GM12874 (cell line): Measurements from ENCODE around the gene RECQL.

Source experiments
- TF ChIP-seq, protein P1 (sequence below): IDR thresholded peaks from 2 replicates; pipeline ENCODE4 v1.5.1; 2011; ENCODE audit warnings: low read depth, mild to moderate bottlenecking, control low read depth, low read length, moderate library complexity; ENCODE audit not compliant: insufficient read depth

RECQL gene

DNA sequence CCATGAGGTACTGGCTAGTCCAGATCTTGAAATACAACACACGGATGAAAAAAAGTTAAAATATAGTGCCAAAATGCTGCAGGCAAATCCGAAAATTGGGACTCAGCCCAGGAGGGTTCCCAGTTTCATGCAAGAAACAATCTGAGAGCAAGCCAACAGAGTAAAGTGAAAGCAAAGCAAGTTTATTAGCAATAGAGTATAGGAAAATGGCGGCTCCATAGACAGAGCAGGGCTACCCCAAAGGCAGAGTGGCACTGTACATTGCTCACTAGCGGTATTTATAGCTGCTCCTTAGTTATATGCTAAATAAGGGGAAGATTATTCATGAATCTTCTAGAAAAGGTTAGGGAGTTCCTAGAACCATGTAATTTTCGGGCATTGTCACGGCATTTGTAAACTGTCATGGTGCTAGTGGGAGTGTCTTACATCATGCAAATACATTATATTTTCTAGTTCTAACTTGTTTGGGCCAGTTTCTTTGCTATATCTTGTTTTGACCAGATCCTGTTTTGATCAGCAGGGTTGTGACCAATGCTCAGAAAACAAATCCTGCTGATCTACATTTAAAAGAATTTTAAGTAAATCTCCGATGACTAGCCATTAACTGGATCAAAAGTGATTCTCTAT, 29.1 kb downstream of the RECQL start:
- TF ChIP-seq, protein P1, sequence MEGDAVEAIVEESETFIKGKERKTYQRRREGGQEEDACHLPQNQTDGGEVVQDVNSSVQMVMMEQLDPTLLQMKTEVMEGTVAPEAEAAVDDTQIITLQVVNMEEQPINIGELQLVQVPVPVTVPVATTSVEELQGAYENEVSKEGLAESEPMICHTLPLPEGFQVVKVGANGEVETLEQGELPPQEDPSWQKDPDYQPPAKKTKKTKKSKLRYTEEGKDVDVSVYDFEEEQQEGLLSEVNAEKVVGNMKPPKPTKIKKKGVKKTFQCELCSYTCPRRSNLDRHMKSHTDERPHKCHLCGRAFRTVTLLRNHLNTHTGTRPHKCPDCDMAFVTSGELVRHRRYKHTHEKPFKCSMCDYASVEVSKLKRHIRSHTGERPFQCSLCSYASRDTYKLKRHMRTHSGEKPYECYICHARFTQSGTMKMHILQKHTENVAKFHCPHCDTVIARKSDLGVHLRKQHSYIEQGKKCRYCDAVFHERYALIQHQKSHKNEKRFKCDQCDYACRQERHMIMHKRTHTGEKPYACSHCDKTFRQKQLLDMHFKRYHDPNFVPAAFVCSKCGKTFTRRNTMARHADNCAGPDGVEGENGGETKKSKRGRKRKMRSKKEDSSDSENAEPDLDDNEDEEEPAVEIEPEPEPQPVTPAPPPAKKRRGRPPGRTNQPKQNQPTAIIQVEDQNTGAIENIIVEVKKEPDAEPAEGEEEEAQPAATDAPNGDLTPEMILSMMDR, result no peak

DNA sequence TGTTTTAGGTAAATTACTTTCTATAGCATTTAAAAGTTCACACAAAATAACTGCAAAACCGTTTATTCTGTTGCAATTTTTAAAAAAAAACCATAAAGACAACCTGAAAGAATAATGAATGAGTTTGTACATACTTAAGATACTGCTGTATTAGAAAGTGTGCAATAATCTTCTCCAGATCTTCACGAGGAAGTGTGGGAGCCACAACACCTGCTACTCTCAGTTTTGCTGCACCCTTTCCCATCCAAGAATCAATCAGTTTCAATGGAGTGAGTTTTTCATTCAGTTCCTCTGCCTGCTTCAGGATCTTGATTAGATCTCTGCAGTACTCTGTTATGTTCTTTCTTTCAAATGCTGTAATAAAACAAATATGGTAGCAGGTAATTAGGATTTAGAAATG, 30.1 kb downstream of the RECQL start:
- TF ChIP-seq, protein P1, result no peak

DNA sequence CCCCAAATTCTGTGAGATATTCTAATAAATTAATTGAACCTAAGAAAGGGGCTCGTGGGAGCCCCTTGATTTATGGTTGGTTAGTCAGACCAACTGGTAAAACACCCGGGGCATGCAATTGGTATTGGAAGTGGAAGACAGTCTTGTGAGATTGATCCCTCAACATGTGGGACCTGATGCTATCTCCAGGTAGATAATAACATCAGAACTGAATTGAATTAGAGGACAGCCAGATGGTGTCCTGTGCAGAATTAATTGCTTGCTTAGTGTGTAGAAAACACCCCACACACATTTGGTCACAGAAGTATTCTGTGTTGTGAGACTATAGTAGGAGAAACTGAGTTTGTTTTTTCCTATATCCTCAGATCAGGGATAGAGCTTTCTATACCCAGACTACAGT, 42.0 kb downstream of the RECQL start:
- TF ChIP-seq, protein P1, result no peak

DNA sequence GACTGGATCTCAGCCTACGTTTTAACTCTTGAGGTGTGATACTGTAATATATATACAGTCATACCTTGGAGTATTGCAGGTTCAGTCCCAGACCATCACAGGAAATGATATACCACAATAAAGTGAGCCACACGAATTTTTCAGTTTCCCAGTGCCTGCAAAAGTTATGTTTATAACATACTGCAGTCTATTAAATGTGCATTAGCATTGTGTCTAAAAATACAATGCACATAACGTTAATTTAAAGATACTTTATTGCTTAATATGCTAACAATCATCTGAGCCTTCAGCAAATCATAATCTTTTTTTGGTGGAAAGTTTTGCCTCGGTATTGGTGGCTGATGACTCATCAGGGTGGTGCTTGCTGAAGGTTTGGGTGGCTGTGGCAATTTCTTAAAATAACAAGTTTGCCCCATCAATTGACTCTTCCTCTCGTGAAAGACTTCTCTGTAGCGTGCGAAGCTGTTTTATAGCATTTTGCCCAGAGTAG, 45.1 kb downstream of the RECQL start:
- TF ChIP-seq, protein P1, result no peak

DNA sequence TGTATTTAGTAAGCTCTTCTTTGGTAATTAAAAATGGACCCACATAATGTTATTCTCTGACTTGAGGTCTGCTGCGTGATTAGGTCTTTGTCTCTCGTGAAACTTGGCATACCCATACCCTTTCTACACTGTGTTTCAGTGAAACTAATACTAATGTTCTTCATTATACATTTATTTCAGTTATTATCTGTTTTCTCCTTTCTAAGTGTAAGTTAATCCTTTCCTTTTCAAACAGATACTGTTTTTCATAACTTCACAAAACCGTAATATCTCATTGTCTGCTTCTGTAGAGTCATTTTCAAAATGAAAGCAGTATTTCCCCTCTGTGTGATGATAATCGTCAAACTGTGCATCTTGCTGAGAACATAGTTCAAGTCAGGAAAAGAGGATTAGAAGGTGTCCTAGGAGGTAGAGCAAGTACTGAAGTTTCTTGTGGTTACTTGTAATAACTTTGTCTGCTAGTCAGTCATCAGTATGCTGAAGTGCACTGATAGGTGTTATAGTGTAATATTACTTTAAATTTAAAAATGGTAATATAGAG, 48.1 kb downstream of the RECQL start:
- TF ChIP-seq, protein P1, result no peak

DNA sequence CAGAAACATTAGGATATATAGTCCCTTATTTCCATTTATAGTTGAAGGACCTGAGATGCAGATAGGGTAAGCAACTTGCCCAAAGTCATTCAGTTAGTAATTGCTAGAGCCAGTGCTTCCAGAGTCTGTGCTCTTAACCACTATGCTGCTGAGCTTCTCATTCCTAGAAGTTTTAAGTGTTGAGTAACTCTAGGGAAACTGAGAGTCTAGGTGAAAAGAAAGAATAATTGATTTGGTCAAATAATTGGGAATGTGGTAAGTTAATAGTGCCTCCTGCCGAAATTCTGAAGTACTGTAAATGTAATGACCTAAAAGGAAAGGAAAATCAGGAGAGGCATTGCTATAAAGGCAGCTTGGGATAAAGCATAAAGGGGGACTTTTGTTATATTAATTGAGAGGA, 49.9 kb downstream of the RECQL start:
- TF ChIP-seq, protein P1, result no peak

DNA sequence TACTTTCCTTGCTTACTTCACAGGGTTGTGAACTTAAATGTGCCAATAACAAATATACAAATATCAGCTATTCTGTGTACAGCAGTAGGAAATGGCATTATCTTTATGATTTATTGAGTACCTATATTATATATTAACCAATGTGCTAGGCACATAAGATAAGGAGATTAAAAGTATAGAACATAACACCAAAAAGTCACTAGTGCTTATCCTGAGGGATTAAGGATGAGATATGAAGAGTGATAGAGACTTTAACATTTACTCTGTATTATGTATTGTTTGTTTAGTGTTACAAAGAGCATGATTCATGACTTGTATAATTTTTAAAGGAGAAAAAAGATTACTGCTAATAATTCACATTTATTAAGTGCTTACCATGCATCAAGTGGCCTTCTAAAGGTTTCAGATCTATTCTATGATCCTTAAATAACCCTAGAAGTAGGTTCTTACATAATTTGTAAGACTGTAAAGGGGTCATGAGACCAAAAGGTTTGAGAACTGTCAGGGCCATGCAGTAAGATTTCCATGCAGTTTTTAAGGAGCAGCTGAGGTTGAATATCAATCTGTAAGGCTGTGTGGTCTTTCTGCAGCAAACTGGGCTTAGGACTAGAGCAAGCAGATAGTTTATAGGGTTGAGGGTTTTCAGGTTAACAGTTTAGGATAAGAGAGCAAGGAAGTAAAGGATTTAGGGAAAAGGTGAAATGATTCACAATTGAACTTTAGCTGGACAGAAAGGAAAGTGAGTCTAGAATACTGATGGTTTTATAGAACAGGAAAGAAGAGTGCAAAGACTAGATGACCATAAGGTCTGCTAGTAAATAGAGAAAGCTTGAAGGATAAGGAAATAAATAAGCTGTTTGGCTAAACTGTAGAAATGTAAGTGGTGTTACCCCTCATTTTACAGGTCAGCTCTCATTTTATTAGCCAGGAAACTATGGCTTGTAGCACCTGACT, 57.0 kb downstream of the RECQL start:
- TF ChIP-seq, protein P1, result no peak
